HG03175 (cell line): ENCODE measurements around the gene PRKN.

Source experiments
- ATAC-seq: cut with Tn5 transposase; IDR thresholded peaks from one replicate; pipeline ENCODE4 v1.9.1; 2021; ENCODE audit warnings: mild to moderate bottlenecking, moderate library complexity; ENCODE audit not compliant: unreplicated experiment

PRKN gene

GRCh38 chr6:162260027-162260426, 467.5 kb downstream of the PRKN start:
- ATAC-seq, result no peak

GRCh38 chr6:162258647-162259046, 468.9 kb downstream of the PRKN start:
- no peak for ATAC-seq

GRCh38 chr6:162256361-162256760, 471.2 kb downstream of the PRKN start:
- no peak for ATAC-seq

- no peak for ATAC-seq
Measured at GRCh38 chr6:162251257-162251656, 476.3 kb downstream of the PRKN start.

- no peak for ATAC-seq
Measured at GRCh38 chr6:162249907-162250642, 477.5 kb downstream of the PRKN start.

GRCh38 chr6:162245830-162246420, 481.6 kb downstream of the PRKN start:
- no peak for ATAC-seq

GRCh38 chr6:162244031-162244430, 483.5 kb downstream of the PRKN start:
- no peak for ATAC-seq

GRCh38 chr6:162242915-162243314, 484.7 kb downstream of the PRKN start:
- ATAC-seq, result no peak

- ATAC-seq, result no peak
Measured at GRCh38 chr6:162239330-162239729, 488.2 kb downstream of the PRKN start.

GRCh38 chr6:162238675-162239074, 488.9 kb downstream of the PRKN start:
- ATAC-seq, result no peak

GRCh38 chr6:162237331-162237730, 490.2 kb downstream of the PRKN start:
- no peak for ATAC-seq

GRCh38 chr6:162234631-162235030, 492.9 kb downstream of the PRKN start:
- no peak for ATAC-seq

- ATAC-seq, result no peak
Measured at GRCh38 chr6:162230147-162230752, 497.3 kb downstream of the PRKN start.

- no peak for ATAC-seq
Measured at GRCh38 chr6:162229093-162229492, 498.5 kb downstream of the PRKN start.

- ATAC-seq, result no peak
Measured at GRCh38 chr6:162226803-162227202, 500.8 kb downstream of the PRKN start.

GRCh38 chr6:162222521-162222920, 505.0 kb downstream of the PRKN start:
- ATAC-seq, result no peak

- no peak for ATAC-seq
Measured at GRCh38 chr6:162220876-162221275, 506.7 kb downstream of the PRKN start.

GRCh38 chr6:162219266-162219665, 508.3 kb downstream of the PRKN start:
- ATAC-seq, result no peak

GRCh38 chr6:162217811-162218493, 509.6 kb downstream of the PRKN start:
- no peak for ATAC-seq

GRCh38 chr6:162217058-162217457, 510.5 kb downstream of the PRKN start:
- no peak for ATAC-seq

GRCh38 chr6:162211777-162212176, 515.8 kb downstream of the PRKN start:
- ATAC-seq, result no peak

- ATAC-seq, result no peak
Measured at GRCh38 chr6:162211022-162211421, 516.5 kb downstream of the PRKN start.
